ENCODE measurements around the gene WNK1.
"Not testable (repeated sequence)": the region's sequence is repeated elsewhere in the genome, so short reads cannot be mapped to it uniquely, and the experiment has no call there.

WNK1 gene

GRCh38 chr12:818733-819132, 66.4 kb downstream of the WNK1 start:
- no peak for DNase-seq

- DNase-seq, result no peak
Observed at GRCh38 chr12:820336-820735, 68.0 kb downstream of the WNK1 start.

- DNase-seq, result no peak
Observed at GRCh38 chr12:823028-823698, 70.8 kb downstream of the WNK1 start.

DNA sequence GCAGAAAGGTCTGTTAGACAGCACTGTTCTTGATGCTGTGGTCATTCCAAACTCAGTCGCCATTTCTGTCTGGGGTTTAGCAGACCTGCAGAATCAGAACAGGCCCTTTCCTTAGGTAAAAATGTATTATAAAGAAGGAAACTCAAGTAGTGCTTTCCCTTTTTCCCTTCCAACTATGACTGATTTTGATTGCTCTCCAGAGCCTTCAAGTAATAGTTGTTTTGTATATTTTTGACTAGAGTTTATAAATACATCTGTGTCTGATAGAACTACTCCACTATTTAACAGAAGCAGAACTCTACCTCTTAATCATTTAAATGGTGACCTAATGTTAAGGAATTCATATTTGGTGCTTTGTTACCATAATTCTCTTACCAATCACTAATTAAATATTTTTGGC, 74.0 kb downstream of the WNK1 start:
- no peak for DNase-seq

DNA sequence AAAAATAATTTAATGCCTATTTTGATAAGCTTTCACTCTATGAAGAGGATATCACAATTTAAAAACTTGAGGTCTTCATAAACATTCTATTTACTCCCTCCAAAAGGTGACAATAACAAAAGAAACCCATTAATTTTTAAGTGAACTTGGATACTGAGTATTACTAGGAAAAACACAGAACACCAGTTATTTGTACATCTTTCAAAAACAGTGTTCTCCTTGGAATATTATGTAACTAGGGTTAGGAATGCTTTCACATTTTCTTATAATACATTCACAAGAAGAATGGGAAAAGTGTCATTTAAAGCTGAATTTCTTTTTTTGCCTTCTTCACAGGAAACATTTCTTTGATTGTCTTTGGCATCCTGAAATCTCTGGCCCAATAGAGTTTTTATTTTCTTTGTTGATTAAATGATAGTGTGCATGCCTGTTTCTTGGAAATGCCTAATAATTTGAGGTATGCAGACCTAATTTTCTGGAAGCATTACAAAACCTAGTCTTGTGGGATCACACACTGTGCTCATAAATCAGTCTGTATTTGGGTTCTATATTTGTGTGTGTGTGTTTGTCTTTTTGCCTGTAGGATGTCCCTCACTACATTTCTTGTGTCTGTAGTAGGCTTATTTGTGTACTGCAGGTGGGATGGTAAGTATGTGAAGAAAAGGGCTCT, 76.5 kb downstream of the WNK1 start:
- no peak for DNase-seq

GRCh38 chr12:830111-830867, 77.9 kb downstream of the WNK1 start:
- no peak for DNase-seq

- no peak for DNase-seq
Observed at GRCh38 chr12:835754-836518, 83.6 kb downstream of the WNK1 start.

GRCh38 chr12:836952-837351, 84.6 kb downstream of the WNK1 start:
- no peak for DNase-seq

DNA sequence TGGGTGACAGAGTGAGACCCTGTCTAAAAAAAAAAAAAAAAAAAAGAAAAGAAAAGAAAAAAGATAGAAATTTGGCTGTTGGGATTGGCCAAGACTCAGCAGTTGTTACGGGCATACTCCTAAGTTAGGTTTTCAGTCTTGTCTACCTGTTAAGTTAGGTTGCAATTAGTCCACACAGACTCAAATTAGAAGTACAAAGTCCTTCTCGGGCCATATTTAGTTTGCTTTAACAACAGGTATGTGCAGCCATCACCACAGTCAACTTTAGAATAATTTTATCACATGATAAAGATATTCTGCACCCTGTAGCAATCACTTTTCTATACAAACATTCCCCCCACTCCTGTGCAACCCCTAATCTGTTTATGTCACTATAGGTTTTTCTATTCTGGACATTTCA, 85.2 kb downstream of the WNK1 start:
- no peak for DNase-seq

- DNase-seq, result no peak
Observed at GRCh38 chr12:843609-844008, 91.2 kb downstream of the WNK1 start.

GRCh38 chr12:846421-846820, 94.0 kb downstream of the WNK1 start:
- no peak for DNase-seq

DNA sequence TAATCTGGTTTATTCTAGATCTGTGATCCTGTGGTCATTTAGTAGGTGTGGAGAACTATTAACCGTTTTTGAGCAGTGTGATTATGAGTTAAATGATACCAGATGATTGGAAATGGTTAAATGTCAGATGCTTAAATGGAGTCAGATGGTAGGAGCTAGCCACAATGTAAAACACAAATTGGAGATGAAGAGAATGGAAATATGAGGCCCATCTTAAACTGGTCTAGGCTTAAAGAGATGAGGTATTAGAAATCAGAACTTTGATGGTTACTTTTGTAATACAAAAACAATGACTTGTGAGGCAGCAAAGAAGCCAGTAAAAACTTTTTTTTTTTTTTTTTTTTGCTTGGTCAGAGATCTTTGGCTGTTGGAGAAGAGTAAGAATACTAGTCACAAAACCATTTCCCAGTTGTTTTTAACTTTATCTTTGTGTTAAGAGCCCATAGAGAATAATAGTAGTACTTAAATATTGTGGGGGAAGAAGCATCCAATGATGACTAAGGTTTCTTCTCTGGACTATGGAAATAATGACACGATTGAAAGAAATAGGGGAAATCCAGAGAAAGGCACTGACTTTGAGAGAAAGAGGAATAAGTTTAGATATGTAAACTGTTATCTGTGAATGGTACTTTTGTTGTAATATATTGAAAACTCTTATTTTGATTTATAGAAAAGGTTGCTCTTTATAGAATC, 95.9 kb downstream of the WNK1 start:
- no peak for DNase-seq

DNA sequence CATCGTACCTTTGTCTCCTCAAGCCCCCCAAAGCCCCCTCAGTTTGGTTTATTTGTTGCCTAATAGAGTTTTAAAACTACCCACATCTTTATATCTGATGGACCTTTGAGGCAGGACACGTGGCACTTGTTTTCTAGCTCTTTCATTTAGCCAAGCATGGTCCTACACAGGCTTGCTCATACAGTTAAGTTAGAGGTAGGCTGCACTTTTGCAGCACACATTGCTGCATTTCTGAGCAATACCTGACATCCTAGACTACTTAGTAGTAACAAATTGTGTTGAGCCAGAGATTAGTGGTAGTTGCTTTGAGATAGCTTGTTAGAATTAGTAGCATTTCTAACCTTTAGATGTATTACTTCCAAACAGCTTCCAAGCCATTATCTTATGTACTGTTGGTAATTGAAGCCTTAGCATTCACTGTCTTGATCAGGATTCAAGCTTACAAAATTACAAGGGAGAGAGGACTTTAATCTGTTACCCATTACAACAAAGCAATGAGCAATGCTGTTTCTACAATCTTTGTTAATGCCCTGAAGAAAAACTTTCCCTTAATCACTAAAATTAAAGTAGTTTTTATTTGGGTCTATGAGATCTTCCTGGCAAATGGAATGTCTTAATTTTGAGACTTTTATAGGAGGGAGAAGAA, 96.6 kb downstream of the WNK1 start:
- no peak for DNase-seq

DNA sequence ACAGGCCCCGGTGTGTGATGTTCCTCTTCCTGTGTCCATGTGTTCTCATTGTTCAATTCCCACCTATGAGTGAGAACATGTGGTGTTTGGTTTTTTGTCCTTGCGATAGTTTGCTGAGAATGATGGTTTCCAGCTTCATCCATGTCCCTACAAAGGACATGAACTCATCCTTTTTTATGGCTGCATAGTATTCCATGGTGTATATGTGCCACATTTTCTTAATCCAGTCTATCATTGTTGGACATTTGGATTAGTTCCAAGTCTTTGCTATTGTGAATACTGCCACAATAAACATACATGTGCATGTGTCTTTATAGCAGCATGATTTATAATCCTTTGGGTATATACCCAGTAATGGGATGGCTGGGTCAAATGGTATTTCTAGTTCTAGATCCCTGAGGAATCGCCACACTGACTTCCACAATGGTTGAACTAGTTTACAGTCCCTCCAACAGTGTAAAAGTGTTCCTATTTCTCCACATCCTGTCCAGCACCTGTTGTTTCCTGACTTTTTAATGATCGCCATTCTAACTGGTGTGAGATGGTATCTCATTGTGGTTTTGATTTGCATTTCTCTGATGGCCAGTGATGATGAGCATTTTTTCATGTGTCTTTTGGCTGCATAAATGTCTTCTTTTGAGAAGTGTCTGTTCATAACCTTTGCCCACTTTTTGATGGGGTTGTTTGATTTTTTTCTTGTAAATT, 97.5 kb downstream of the WNK1 start:
- not testable (repeated sequence) for DNase-seq

DNA sequence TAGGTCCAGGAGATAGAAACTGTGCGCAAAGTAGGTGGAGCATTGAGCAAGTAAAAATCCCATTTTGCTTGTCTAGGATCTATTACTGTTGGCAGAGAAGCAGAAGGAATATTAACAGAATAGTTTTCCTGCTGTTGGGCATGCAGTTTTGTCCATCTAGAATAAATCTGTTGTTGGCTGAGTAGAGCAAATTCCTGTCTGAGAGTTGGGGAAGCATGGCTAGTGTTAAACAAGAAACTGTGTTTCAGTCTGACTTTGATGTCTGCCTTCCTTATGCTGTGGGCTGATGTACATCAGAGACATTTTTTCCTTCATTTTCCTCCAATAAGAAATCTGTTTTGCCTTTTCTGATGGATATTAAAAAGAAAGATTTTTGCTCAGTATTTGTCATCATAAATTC, 99.0 kb downstream of the WNK1 start:
- no peak for DNase-seq

- DNase-seq, result no peak
Observed at GRCh38 chr12:851913-852312, 99.5 kb downstream of the WNK1 start.

DNA sequence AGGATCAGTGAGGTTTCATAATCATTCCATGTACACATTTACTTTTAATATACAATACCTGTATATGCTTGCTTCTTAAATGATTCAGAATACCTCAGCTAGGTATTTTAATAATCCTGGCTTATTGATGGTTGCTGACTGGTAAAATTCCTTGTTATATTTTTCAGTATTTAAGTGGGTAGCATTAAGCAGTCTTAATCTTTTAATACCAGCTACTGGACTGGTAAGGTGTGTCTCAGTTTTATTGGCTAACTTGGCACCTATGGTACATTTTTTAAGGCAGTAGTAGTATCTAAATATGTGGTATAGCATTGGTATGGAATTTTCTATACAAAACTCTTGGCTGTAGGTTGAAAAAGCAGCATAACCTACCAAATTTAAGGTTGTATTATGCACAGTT, 100.5 kb downstream of the WNK1 start:
- DNase-seq, result no peak

- no peak for DNase-seq
Observed at GRCh38 chr12:857611-858010, 105.2 kb downstream of the WNK1 start.

- DNase-seq, result no peak
Observed at GRCh38 chr12:862303-862911, 110.0 kb downstream of the WNK1 start.

DNA sequence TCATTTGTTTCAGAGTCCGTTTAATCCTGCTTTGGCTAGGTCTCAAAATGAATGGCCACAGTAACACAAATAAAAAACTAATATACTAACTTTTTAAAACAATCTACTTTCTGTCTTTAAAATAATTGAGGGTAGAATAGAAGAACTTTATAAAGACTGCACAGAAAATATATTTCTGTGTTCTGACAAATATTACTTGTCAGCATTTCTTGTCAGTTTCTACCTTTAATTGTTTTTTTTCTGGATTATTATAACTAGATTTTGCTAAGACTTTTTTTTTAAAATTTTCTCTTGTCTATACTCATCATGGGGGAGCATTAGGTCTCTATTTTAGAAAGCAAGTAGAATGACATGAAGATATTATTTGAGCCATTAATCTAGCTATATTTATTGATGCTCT, 110.9 kb downstream of the WNK1 start:
- DNase-seq, result no peak

GRCh38 chr12:865614-866013, 113.2 kb downstream of the WNK1 start:
- DNase-seq, result no peak
